HEK293 (cell line): ENCODE measurements around the gene ARHGAP26.

Source experiments
- CTCF ChIA-PET: fragments of 350-600 bp; formaldehyde crosslinking; extraction: SDS; loops from one replicate; lab custom pipeline; 2021; ENCODE audit warnings: antibody characterized with exemption; lab: Yijun Ruan, JAX
- POLR2A ChIA-PET: fragments of 300-600 bp; formaldehyde crosslinking; extraction: SDS; loops from one replicate; lab custom pipeline; 2020; ENCODE audit warnings: antibody characterized with exemption, inconsistent platforms; lab: Yijun Ruan, JAX
- H3K27ac ChIP-seq: fragments of 200-500 bp; sonication (Bioruptor generic); 2 replicates; pipeline ENCODE4 v1.5.1; 2014; ENCODE audit warnings: low read depth, low read length, control low read depth, inconsistent platforms; ENCODE audit errors: extremely low read depth
- H3K36me3 ChIP-seq, 2 experiments: fragments of 200-500 bp in 1 of 2; sonication (Bioruptor generic) in 1 of 2; 1 replicate in 1 of 2; 2 replicates in 1 of 2; pipeline ENCODE4 v1.5.1; 2014 to 2017; ENCODE audit warnings: inconsistent platforms in 2 of 2, low read length in 2 of 2; ENCODE audit not compliant: control insufficient read depth in 2 of 2, insufficient read depth in 1 of 2
- H3K4me1 ChIP-seq: fragments of 200-500 bp; sonication (Bioruptor generic); 2 replicates; pipeline ENCODE4 v1.5.1; 2014; ENCODE audit warnings: mild to moderate bottlenecking, low read length, inconsistent platforms; ENCODE audit not compliant: control insufficient read depth, insufficient read depth
- H3K4me3 ChIP-seq: 2 replicates; pipeline ENCODE4 v1.5.1; 2011; ENCODE audit warnings: low read depth, mild to moderate bottlenecking, control low read depth, low read length, moderate library complexity
- H3K9me3 ChIP-seq: fragments of 200-500 bp; sonication (Bioruptor generic); 2 replicates; pipeline ENCODE4 v1.5.1; 2014; ENCODE audit warnings: low read depth, low read length, inconsistent platforms; ENCODE audit not compliant: control insufficient read depth, insufficient read depth
- FEZF1 ChIP-seq: fragments of 450-650 bp; formaldehyde crosslinking; IDR thresholded peaks from 2 replicates; pipeline ENCODE4 v1.5.1; 2016; ENCODE audit warnings: missing biosample characterization, missing genetic modification characterization
- KLF1 ChIP-seq: fragments of 450-650 bp; formaldehyde crosslinking; IDR thresholded peaks from 2 replicates; pipeline ENCODE4 v1.5.1; 2016; ENCODE audit warnings: missing biosample characterization, missing genetic modification characterization
- PRDM6 ChIP-seq: fragments of 450-650 bp; formaldehyde crosslinking; IDR thresholded peaks from 2 replicates; pipeline ENCODE4 v1.5.1; 2017; ENCODE audit warnings: missing biosample characterization, missing genetic modification characterization
- RBAK ChIP-seq: fragments of 450-650 bp; formaldehyde crosslinking; IDR thresholded peaks from 2 replicates; pipeline ENCODE4 v1.5.1; 2016; ENCODE audit warnings: missing biosample characterization, missing genetic modification characterization
- SP7 ChIP-seq: fragments of 450-650 bp; formaldehyde crosslinking; IDR thresholded peaks from 2 replicates; pipeline ENCODE4 v1.5.1; 2016; ENCODE audit warnings: missing biosample characterization, missing genetic modification characterization
- ZBTB8A ChIP-seq: fragments of 450-650 bp; formaldehyde crosslinking; IDR thresholded peaks from 2 replicates; pipeline ENCODE4 v1.5.1; 2016; ENCODE audit warnings: missing biosample characterization, missing genetic modification characterization
- ZFP41 ChIP-seq: fragments of 450-650 bp; formaldehyde crosslinking; IDR thresholded peaks from 2 replicates; pipeline ENCODE4 v1.5.1; 2016; ENCODE audit warnings: missing biosample characterization, missing genetic modification characterization, borderline replicate concordance
- ZNF112 ChIP-seq: fragments of 450-650 bp; formaldehyde crosslinking; IDR thresholded peaks from 2 replicates; pipeline ENCODE4 v1.5.0; 2017; ENCODE audit warnings: missing biosample characterization, missing genetic modification characterization
- ZNF16 ChIP-seq: fragments of 450-650 bp; formaldehyde crosslinking; IDR thresholded peaks from 2 replicates; pipeline ENCODE4 v1.5.1; 2016; ENCODE audit warnings: low read depth, missing biosample characterization, missing genetic modification characterization
- ZNF184 ChIP-seq: fragments of 450-650 bp; IDR thresholded peaks from 2 replicates; pipeline ENCODE4 v1.5.1; 2018; ENCODE audit warnings: missing biosample characterization, mild to moderate bottlenecking, missing genetic modification characterization
- ZNF223 ChIP-seq: fragments of 450-650 bp; formaldehyde crosslinking; IDR thresholded peaks from 2 replicates; pipeline ENCODE4 v1.5.1; 2016; ENCODE audit warnings: missing biosample characterization, missing genetic modification characterization
- ZNF23 ChIP-seq: fragments of 450-650 bp; formaldehyde crosslinking; IDR thresholded peaks from 2 replicates; pipeline ENCODE4 v1.5.1; 2016; ENCODE audit warnings: missing biosample characterization, missing genetic modification characterization, borderline replicate concordance
- ZNF311 ChIP-seq: fragments of 450-650 bp; formaldehyde crosslinking; IDR thresholded peaks from 2 replicates; pipeline ENCODE4 v1.5.1; 2017; ENCODE audit warnings: missing biosample characterization, missing genetic modification characterization, borderline replicate concordance
- ZNF423 ChIP-seq: fragments of 450-650 bp; formaldehyde crosslinking; IDR thresholded peaks from 2 replicates; pipeline ENCODE4 v1.5.1; 2016; ENCODE audit warnings: missing biosample characterization, missing genetic modification characterization
- ZNF510 ChIP-seq: fragments of 450-650 bp; formaldehyde crosslinking; IDR thresholded peaks from 2 replicates; pipeline ENCODE4 v1.5.1; 2018; ENCODE audit warnings: mild to moderate bottlenecking, missing genetic modification characterization, missing biosample characterization; ENCODE audit not compliant: insufficient replicate concordance
- ZNF548 ChIP-seq: fragments of 450-650 bp; formaldehyde crosslinking; IDR thresholded peaks from 2 replicates; pipeline ENCODE4 v1.5.1; 2016; ENCODE audit warnings: missing biosample characterization, missing genetic modification characterization
- ZNF555 ChIP-seq: fragments of 450-650 bp; formaldehyde crosslinking; conservative IDR thresholded peaks from 2 replicates; pipeline ENCODE4 v1.5.1; 2017; ENCODE audit warnings: missing biosample characterization, mild to moderate bottlenecking, missing genetic modification characterization, inconsistent platforms
- ZNF585B ChIP-seq: fragments of 450-650 bp; formaldehyde crosslinking; IDR thresholded peaks from 2 replicates; pipeline ENCODE4 v1.5.1; 2016; ENCODE audit warnings: missing biosample characterization, missing genetic modification characterization
- ZNF600 ChIP-seq: fragments of 450-650 bp; formaldehyde crosslinking; IDR thresholded peaks from 2 replicates; pipeline ENCODE4 v1.5.1; 2016; ENCODE audit warnings: missing biosample characterization, missing genetic modification characterization
- ZNF664 ChIP-seq: fragments of 450-650 bp; formaldehyde crosslinking; IDR thresholded peaks from 2 replicates; pipeline ENCODE4 v1.5.1; 2016; ENCODE audit warnings: missing biosample characterization, missing genetic modification characterization
- ZNF677 ChIP-seq: fragments of 450-650 bp; IDR thresholded peaks from 2 replicates; pipeline ENCODE4 v1.5.0; 2018; ENCODE audit warnings: missing biosample characterization, mild to moderate bottlenecking, missing genetic modification characterization, moderate library complexity
- ZNF843 ChIP-seq: fragments of 450-650 bp; formaldehyde crosslinking; IDR thresholded peaks from 2 replicates; pipeline ENCODE4 v1.5.1; 2016; ENCODE audit warnings: missing biosample characterization, missing genetic modification characterization
- TF ChIP-seq, protein P1 (sequence below): fragments of 450-650 bp; formaldehyde crosslinking; IDR thresholded peaks from 2 replicates; pipeline ENCODE4 v1.5.1; 2016; ENCODE audit warnings: missing biosample characterization, missing genetic modification characterization
- TF ChIP-seq, protein P2 (sequence below): fragments of 450-650 bp; formaldehyde crosslinking; IDR thresholded peaks from 2 replicates; pipeline ENCODE4 v1.5.1; 2016; ENCODE audit warnings: missing biosample characterization, missing genetic modification characterization
- TF ChIP-seq, protein P3 (sequence below): fragments of 450-650 bp; formaldehyde crosslinking; IDR thresholded peaks from 2 replicates; pipeline ENCODE4 v1.5.1; 2016; ENCODE audit warnings: missing biosample characterization, missing genetic modification characterization
- TF ChIP-seq, protein P4 (sequence below): fragments of 450-650 bp; formaldehyde crosslinking; IDR thresholded peaks from 2 replicates; pipeline ENCODE4 v1.5.1; 2016; ENCODE audit warnings: missing biosample characterization, missing genetic modification characterization

The ARHGAP26 gene

GRCh38 chr5:143047091-143047490, 276.9 kb downstream of the ARHGAP26 start:
- CTCF ChIA-PET, result no interaction called here

GRCh38 chr5:143050183-143050582, 280.0 kb downstream of the ARHGAP26 start:
- H3K4me1 ChIP-seq, result peaks cover 20% of the 10 kb centered on the region
- TF ChIP-seq ZNF423 (tag by site-specific recombination) (no peak), ZNF548 (tag by site-specific recombination) (no peak), ZNF112 (tag by site-specific recombination) (no peak), KLF1 (tag by site-specific recombination) (no peak), ZNF23 (tag by site-specific recombination) (no peak), ZNF184 (tag by site-specific recombination) (no peak), ZNF843 (no peak), SP7 (no peak), ZNF600 (no peak), ZNF16 (no peak), PRDM6 (tag by site-specific recombination) (no peak), ZBTB8A (tag by site-specific recombination) (no peak), ZNF664 (tag by site-specific recombination) (no peak), ZFP41 (no peak)
- TF ChIP-seq, protein P1, sequence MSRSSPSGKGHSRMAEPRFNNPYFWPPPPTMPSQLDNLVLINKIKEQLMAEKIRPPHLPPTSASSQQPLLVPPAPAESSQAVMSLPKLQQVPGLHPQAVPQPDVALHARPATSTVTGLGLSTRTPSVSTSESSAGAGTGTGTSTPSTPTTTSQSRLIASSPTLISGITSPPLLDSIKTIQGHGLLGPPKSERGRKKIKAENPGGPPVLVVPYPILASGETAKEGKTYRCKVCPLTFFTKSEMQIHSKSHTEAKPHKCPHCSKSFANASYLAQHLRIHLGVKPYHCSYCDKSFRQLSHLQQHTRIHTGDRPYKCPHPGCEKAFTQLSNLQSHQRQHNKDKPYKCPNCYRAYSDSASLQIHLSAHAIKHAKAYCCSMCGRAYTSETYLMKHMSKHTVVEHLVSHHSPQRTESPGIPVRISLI (tag by site-specific recombination), result no peak
- TF ChIP-seq, protein P2, sequence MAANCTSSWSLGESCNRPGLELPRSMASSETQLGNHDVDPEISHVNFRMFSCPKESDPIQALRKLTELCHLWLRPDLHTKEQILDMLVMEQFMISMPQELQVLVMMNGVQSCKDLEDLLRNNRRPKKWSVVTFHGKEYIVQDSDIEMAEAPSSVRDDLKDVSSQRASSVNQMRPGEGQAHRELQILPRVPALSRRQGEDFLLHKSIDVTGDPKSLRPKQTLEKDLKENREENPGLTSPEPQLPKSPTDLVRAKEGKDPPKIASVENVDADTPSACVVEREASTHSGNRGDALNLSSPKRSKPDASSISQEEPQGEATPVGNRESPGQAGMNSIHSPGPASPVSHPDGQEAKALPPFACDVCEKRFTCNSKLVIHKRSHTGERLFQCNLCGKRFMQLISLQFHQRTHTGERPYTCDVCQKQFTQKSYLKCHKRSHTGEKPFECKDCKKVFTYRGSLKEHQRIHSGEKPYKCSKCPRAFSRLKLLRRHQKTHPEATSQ (tag by site-specific recombination), result no peak
- TF ChIP-seq, protein P3, sequence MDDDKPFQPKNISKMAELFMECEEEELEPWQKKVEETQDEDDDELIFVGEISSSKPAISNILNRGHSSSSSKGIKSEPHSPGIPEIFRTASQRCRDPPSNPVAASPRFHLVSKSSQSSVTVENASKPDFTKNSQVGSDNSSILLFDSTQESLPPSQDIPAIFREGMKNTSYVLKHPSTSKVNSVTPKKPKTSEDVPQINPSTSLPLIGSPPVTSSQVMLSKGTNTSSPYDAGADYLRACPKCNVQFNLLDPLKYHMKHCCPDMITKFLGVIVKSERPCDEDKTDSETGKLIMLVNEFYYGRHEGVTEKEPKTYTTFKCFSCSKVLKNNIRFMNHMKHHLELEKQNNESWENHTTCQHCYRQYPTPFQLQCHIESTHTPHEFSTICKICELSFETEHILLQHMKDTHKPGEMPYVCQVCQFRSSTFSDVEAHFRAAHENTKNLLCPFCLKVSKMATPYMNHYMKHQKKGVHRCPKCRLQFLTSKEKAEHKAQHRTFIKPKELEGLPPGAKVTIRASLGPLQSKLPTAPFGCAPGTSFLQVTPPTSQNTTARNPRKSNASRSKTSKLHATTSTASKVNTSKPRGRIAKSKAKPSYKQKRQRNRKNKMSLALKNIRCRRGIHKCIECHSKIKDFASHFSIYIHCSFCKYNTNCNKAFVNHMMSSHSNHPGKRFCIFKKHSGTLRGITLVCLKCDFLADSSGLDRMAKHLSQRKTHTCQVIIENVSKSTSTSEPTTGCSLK (tag by site-specific recombination), result no peak
- TF ChIP-seq, all 188 proteins: peak for 0
- ChIA-PET CTCF (no interaction called here), POLR2A (no interaction called here)
- H3K4me3 ChIP-seq, result no peak overlapping the region
- no peaks in the 10 kb centered on the region; a peak in 1 of 3 replicates for H3K36me3 ChIP-seq
- H3K9me3 ChIP-seq, result no peaks in the 10 kb centered on the region
- H3K27ac ChIP-seq, result no peak overlapping the region

More at GRCh38 chr5:143047091-143047490, 276.9 kb downstream of the ARHGAP26 start:
- H3K4me1 ChIP-seq, result peaks cover 11% of the 10 kb centered on the region
- H3K36me3 ChIP-seq, result no peaks in the 10 kb centered on the region; a peak in 1 of 3 replicates
- POLR2A ChIA-PET, result no interaction called here
- no peak overlapping the region for H3K4me3 ChIP-seq
- no peak overlapping the region for H3K27ac ChIP-seq
- no peak for TF ChIP-seq ZNF585B (tag by site-specific recombination)
- no peak for TF ChIP-seq FEZF1 (tag by site-specific recombination)
- no peak for TF ChIP-seq ZNF311 (tag by site-specific recombination)
- no peak for TF ChIP-seq RBAK
- TF ChIP-seq ZNF555 (tag by site-specific recombination), result no peak
- TF ChIP-seq ZNF677 (tag by site-specific recombination), result no peak
- TF ChIP-seq, protein P4, sequence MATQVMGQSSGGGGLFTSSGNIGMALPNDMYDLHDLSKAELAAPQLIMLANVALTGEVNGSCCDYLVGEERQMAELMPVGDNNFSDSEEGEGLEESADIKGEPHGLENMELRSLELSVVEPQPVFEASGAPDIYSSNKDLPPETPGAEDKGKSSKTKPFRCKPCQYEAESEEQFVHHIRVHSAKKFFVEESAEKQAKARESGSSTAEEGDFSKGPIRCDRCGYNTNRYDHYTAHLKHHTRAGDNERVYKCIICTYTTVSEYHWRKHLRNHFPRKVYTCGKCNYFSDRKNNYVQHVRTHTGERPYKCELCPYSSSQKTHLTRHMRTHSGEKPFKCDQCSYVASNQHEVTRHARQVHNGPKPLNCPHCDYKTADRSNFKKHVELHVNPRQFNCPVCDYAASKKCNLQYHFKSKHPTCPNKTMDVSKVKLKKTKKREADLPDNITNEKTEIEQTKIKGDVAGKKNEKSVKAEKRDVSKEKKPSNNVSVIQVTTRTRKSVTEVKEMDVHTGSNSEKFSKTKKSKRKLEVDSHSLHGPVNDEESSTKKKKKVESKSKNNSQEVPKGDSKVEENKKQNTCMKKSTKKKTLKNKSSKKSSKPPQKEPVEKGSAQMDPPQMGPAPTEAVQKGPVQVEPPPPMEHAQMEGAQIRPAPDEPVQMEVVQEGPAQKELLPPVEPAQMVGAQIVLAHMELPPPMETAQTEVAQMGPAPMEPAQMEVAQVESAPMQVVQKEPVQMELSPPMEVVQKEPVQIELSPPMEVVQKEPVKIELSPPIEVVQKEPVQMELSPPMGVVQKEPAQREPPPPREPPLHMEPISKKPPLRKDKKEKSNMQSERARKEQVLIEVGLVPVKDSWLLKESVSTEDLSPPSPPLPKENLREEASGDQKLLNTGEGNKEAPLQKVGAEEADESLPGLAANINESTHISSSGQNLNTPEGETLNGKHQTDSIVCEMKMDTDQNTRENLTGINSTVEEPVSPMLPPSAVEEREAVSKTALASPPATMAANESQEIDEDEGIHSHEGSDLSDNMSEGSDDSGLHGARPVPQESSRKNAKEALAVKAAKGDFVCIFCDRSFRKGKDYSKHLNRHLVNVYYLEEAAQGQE (tag by site-specific recombination), result no peak
- TF ChIP-seq ZNF223 (tag by site-specific recombination), result no peak
- no peak for TF ChIP-seq ZNF510
- H3K9me3 ChIP-seq, result no peaks in the 10 kb centered on the region
